ENCODE data around the gene PANK4. TPM values are rescaled to one million over a fixed set of nuclear protein-coding genes. Genes with fewer than 3 reads are reported as not detected.

Gene PANK4
- total and polyA plus RNA-seq, 10 of the 15 experiments (the other 5 are each of a cell fraction or from before 2014, with no cell fraction given), result 0.35 to 38.0 (median 18.6) TPM

DNA sequence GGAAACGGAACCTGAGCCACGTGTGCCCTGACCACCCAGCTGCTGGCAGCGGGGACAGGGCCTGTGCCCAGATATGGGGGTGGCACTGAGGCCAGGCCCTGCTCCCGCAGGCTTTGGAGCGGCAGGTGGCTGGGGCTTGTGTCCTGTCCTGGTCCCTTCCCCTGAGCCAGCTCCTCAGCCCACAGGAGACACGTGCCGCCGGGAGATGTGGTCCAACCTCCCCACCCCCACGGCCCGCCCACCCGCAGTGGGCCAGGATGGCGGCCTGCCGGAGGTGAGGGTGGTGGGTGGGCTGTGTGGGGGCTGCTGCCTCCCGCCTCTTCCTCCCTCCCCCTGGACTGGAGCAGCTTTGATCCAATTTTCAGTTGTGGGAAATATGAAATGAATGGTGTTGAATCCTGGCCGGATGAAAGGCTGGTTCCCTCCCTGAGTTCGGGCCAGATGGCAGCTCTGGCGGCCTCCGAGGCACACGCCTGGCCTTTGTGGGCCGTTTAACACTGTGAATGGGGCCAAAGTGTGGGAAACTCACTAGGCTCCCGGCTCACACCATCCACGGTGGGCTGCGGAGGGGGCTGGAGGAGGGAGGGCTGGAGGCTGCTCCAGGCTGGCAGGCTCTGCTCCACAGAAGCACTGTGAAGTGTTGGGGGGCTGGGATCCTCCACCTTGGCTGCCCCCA is 6.2 kb upstream of the PANK4 start (continued):
- TF ChIP-seq ZNF274 (IDR thresholded peaks at IDR 0.05; ENCODE audit: insufficient read depth, insufficient read length) (no peak), MXI1 (IDR thresholded peaks at IDR 0.05; ENCODE audit: low read depth, low read length) (no peak), POLR2A (IDR thresholded peaks at IDR 0.05; ENCODE audit: low read depth, low read length) (no peak), MEF2A (IDR thresholded peaks at IDR 0.05; ENCODE audit: insufficient read depth, low read depth, low read length) (no peak), SMC3 (IDR thresholded peaks at IDR 0.05; ENCODE audit: borderline replicate concordance, low read length) (no peak), SMAD5 (IDR thresholded peaks at IDR 0.05; ENCODE audit: low read depth) (no peak), ZBED1 (IDR thresholded peaks at IDR 0.05; ENCODE audit: borderline replicate concordance) (no peak), POLR2AphosphoS5 (IDR thresholded peaks at IDR 0.05; ENCODE audit: low read length) (no peak)
- TF ChIP-seq, protein P1, sequence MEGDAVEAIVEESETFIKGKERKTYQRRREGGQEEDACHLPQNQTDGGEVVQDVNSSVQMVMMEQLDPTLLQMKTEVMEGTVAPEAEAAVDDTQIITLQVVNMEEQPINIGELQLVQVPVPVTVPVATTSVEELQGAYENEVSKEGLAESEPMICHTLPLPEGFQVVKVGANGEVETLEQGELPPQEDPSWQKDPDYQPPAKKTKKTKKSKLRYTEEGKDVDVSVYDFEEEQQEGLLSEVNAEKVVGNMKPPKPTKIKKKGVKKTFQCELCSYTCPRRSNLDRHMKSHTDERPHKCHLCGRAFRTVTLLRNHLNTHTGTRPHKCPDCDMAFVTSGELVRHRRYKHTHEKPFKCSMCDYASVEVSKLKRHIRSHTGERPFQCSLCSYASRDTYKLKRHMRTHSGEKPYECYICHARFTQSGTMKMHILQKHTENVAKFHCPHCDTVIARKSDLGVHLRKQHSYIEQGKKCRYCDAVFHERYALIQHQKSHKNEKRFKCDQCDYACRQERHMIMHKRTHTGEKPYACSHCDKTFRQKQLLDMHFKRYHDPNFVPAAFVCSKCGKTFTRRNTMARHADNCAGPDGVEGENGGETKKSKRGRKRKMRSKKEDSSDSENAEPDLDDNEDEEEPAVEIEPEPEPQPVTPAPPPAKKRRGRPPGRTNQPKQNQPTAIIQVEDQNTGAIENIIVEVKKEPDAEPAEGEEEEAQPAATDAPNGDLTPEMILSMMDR (IDR thresholded peaks at IDR 0.05 in 2 of 3, conservative IDR thresholded peaks at IDR 0.05 in 1 of 3; ENCODE audit: control insufficient read depth in 2 of 3, extremely low read depth in 1 of 3, insufficient read depth in 1 of 3, low read depth in 3 of 3, low read length in 3 of 3), result no peak
- TF ChIP-seq, protein P2, sequence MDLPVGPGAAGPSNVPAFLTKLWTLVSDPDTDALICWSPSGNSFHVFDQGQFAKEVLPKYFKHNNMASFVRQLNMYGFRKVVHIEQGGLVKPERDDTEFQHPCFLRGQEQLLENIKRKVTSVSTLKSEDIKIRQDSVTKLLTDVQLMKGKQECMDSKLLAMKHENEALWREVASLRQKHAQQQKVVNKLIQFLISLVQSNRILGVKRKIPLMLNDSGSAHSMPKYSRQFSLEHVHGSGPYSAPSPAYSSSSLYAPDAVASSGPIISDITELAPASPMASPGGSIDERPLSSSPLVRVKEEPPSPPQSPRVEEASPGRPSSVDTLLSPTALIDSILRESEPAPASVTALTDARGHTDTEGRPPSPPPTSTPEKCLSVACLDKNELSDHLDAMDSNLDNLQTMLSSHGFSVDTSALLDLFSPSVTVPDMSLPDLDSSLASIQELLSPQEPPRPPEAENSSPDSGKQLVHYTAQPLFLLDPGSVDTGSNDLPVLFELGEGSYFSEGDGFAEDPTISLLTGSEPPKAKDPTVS (IDR thresholded peaks at IDR 0.05; ENCODE audit: low read depth, low read length), result no peak

Data from GM12878 (cell line).